OCI-LY3 (cell line): ENCODE results near the gene FAM163A.

Experiments used
- H2AFZ ChIP-seq: fragments of 200-600, 300-600 bp; shearing (Covaris generic); 2 replicates; pipeline ENCODE4 v1.6.0; 2014; ENCODE audit warnings: antibody characterized with exemption, low read depth, low read length
- H3K27ac ChIP-seq: fragments of 200-600, 300-600 bp; sonication (generic); 2 replicates; pipeline ENCODE4 v1.5.1; 2014; ENCODE audit warnings: mild to moderate bottlenecking, low read length, moderate library complexity, mixed read lengths
- H3K27me3 ChIP-seq: fragments of 200-600, 300-600 bp; sonication (generic); 2 replicates; pipeline ENCODE4 v1.6.1; 2014; ENCODE audit warnings: low read depth, low read length, mixed read lengths
- H3K36me3 ChIP-seq: fragments of 200-600, 300-600 bp; sonication (generic); replicated peaks from 2 replicates; pipeline ENCODE3; 2014; ENCODE audit warnings: low read depth, low read length, mixed read lengths
- H3K4me1 ChIP-seq: fragments of 300-600, 200-600 bp; sonication (generic); 2 replicates; pipeline ENCODE4 v1.6.1; 2014; ENCODE audit warnings: low read length, mixed read lengths
- H3K4me2 ChIP-seq: fragments of 200-600, 300-600 bp; sonication (generic); 2 replicates; pipeline ENCODE4 v1.6.1; 2014; ENCODE audit warnings: low read length, mixed read lengths
- H3K4me3 ChIP-seq: fragments of 300-600, 200-600 bp; sonication (generic); 2 replicates; pipeline ENCODE4 v1.5.1; 2014; ENCODE audit warnings: antibody characterized with exemption, mild to moderate bottlenecking, low read length, moderate library complexity
- H3K79me2 ChIP-seq: fragments of 300-600, 200-600 bp; shearing (Covaris generic); 2 replicates; pipeline ENCODE4 v1.6.1; 2014; ENCODE audit warnings: mild to moderate bottlenecking, low read length, mixed read lengths
- H3K9ac ChIP-seq: fragments of 300-600, 200-600 bp; shearing (Covaris generic); 2 replicates; pipeline ENCODE4 v1.6.0; 2014; ENCODE audit warnings: mild to moderate bottlenecking, low read length, moderate library complexity
- H3K9me3 ChIP-seq: fragments of 200-600, 300-600 bp; shearing (Covaris generic); 2 replicates; pipeline ENCODE4 v1.6.1; 2014; ENCODE audit warnings: low read length, mixed read lengths; ENCODE audit not compliant: insufficient read depth
- H4K20me1 ChIP-seq: fragments of 200-600, 300-600 bp; sonication (generic); 2 replicates; pipeline ENCODE4 v1.6.1; 2016; ENCODE audit warnings: low read length, mixed read lengths; ENCODE audit not compliant: insufficient read depth
- CTCF ChIP-seq: fragments of 200-600, 300-600 bp; sonication (generic); IDR thresholded peaks from 2 replicates; pipeline ENCODE4 v1.5.1; 2014; ENCODE audit warnings: antibody characterized with exemption, low read length, low read depth
- EZH2phosphoT487 ChIP-seq: fragments of 200-600 bp; shearing (Covaris generic); IDR thresholded peaks from 2 replicates; pipeline ENCODE4 v1.6.1; 2018; ENCODE audit warnings: antibody characterized with exemption, mixed run types, low read depth

Gene FAM163A

GRCh38 chr1:179857009-179857408 is 113.9 kb downstream of the FAM163A start:
- Histone ChIP-seq H4K20me1 (no peaks in the 10 kb centered on the region; the same call in 1 of the 2 replicates), H3K9ac (no peak overlapping the region), H2AFZ (no peak overlapping the region), H3K4me1 (no peaks in the 10 kb centered on the region), H3K4me2 (no peak overlapping the region), H3K4me3 (no peak overlapping the region), H3K27ac (no peak overlapping the region), H3K9me3 (no peaks in the 10 kb centered on the region), H3K27me3 (no peaks in the 10 kb centered on the region), H3K36me3 (peaks cover 34% of the 10 kb centered on the region), H3K79me2 (no peaks in the 10 kb centered on the region)
- TF ChIP-seq EZH2phosphoT487 (no peak), CTCF (no peak)

- no peak for TF ChIP-seq CTCF
- TF ChIP-seq EZH2phosphoT487: no peak
- H3K4me1 ChIP-seq: no peaks in the 10 kb centered on the region
- H2AFZ ChIP-seq: no peak overlapping the region
- H4K20me1 ChIP-seq: peaks cover 2% of the 10 kb centered on the region; the same call in 1 of the 2 replicates
- no peak overlapping the region for H3K27ac ChIP-seq
- no peaks in the 10 kb centered on the region for H3K27me3 ChIP-seq
- H3K79me2 ChIP-seq: no peaks in the 10 kb centered on the region
- H3K9me3 ChIP-seq: no peaks in the 10 kb centered on the region
- H3K9ac ChIP-seq: no peak overlapping the region
- H3K36me3 ChIP-seq: peaks cover 47% of the 10 kb centered on the region
- H3K4me3 ChIP-seq: no peak overlapping the region
- H3K4me2 ChIP-seq: no peak overlapping the region
These were observed 117.6 kb downstream of the FAM163A start for GRCh38 chr1:179860652-179861051.

GRCh38 chr1:179865377-179865776 is 122.3 kb downstream of the FAM163A start:
- TF ChIP-seq EZH2phosphoT487: no peak
- no peak for TF ChIP-seq CTCF
- peaks cover 47% of the 10 kb centered on the region for H3K36me3 ChIP-seq

More at GRCh38 chr1:179865377-179865776, 122.3 kb downstream of the FAM163A start:
- Histone ChIP-seq H3K27me3 (no peaks in the 10 kb centered on the region), H3K9ac (no peak overlapping the region), H3K4me2 (no peak overlapping the region), H3K4me3 (no peak overlapping the region), H3K79me2 (peaks cover 26% of the 10 kb centered on the region), H3K4me1 (no peaks in the 10 kb centered on the region), H2AFZ (no peak overlapping the region), H3K27ac (no peak overlapping the region), H4K20me1 (peaks cover 9% of the 10 kb centered on the region), H3K9me3 (no peaks in the 10 kb centered on the region)
